Measurements from ENCODE around the gene ZFC3H1.

ZFC3H1 gene

DNA sequence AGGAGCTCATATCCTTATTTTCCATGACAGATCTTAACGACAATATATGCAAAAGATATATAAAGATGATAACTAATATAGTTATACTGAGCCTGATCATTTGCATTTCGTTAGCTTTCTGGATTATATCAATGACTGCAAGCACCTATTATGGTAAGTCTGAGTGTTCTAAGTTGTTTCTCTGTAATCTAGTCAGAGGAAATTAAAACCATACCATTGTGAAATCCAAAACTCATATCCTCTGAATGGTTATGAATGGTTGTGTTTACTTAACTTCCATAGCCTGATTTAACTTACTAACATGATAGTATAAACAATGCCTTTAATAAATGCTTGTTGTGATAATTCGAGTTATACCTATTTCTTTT, 23.0 kb upstream of the ZFC3H1 start:
- FAIRE-seq (peak; percentile 58), DNase-seq (ENCODE audit: insufficient read length, low spot score) (no peak)
- TF ChIP-seq, protein P1, sequence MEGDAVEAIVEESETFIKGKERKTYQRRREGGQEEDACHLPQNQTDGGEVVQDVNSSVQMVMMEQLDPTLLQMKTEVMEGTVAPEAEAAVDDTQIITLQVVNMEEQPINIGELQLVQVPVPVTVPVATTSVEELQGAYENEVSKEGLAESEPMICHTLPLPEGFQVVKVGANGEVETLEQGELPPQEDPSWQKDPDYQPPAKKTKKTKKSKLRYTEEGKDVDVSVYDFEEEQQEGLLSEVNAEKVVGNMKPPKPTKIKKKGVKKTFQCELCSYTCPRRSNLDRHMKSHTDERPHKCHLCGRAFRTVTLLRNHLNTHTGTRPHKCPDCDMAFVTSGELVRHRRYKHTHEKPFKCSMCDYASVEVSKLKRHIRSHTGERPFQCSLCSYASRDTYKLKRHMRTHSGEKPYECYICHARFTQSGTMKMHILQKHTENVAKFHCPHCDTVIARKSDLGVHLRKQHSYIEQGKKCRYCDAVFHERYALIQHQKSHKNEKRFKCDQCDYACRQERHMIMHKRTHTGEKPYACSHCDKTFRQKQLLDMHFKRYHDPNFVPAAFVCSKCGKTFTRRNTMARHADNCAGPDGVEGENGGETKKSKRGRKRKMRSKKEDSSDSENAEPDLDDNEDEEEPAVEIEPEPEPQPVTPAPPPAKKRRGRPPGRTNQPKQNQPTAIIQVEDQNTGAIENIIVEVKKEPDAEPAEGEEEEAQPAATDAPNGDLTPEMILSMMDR (IDR thresholded peaks at IDR 0.05; ENCODE audit: insufficient read depth, missing control alignments) = no peak

DNA sequence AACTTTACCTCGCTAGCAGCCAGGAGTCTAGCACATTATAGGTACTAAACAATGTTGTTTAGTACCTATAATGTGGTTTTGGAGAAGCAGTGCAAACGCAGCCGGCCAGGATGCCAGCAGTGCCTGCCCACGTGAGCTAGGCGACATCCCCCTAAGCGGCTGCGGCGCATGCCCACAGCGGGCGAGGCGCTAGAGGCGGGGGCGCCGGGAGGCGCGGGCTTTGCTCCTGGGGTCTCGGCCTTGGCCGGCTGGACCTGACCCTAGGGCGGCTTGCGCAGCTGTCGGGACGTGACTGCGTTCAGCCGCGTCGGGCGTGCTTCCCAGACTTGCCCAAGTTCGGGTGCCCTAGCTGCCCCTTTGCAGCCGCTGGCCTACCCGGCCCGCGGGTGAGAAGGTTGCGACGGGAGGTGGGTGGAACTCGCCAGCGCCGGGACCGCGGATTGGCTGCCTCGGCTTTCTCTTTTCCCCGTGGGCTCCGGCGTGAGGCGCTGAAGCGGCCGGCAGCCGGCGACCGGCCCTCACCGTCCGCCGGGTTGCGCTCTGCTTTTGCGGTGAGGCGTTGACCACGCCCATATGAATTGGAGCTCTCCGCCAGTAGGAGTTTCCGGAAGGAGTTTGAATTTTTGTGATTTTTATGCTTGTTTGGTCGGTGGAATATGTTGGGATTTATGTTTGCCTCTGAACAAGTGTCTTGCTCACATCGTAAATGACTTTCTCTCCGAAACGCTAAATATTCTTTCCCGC, 22.4 kb upstream of the ZFC3H1 start, which contains the start of gene TMEM19:
TSS of gene TMEM19 (plus strand) at position 169 of the 744 bp plus-strand sequence. CDS start 599 bp downstream, outside the sequence.
- FAIRE-seq (no peak), DNase-seq (ENCODE audit: insufficient read length, low spot score) (peak; percentile 44)
- TF ChIP-seq, protein P1 (IDR thresholded peaks at IDR 0.05; ENCODE audit: insufficient read depth, missing control alignments) = no peak

DNA sequence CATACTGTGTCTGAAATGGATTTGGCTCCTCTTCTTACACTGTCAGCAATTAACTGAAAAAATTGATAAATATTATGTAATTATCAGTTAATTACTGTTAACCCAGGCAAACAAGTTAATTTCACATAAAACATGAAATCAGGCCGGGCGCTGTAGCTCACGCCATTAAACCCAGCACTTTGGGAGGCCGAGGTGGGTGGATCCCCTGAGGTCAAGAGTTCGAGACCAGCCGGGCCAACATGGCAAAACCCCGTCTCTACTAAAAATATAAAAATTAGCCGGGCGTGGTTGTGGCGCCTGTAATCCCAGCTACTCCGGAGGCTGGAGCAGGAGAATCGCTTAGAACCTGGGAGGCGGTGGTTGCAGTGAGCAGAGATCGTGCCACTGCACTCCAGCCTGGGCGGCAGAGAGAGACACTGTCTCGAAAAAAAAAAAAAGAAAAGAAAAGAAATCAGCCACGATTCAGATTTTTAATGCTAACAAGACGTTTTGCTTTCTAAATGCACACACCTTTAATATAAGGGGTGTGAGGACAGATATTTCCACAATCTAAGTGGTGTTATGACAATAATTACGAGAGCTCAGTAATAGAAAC, 21.8 kb upstream of the ZFC3H1 start:
- no peak for FAIRE-seq
- TF ChIP-seq, protein P1 (IDR thresholded peaks at IDR 0.05; ENCODE audit: insufficient read depth, missing control alignments) = no peak
- no peak for DNase-seq (ENCODE audit: insufficient read length, low spot score)

DNA sequence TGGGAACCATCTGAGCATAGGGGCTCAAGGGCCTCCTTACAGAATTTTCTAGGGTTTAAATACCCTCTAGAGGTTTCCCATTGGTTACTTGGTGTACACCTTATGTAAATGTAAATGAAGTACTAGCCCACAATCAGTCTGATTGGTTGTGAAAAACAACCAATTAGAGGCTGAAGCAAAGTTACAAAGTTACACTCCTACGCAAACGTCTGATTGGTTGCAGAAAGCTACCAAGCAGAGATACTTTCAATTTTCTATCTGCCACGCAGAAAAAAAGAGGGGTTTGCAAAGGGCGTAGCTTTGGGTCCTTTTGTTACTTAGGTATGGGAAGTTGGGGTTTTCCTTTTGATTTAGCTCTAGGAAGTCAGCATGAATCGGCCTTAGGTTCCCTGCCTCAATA, 20.4 kb upstream of the ZFC3H1 start:
- DNase-seq (ENCODE audit: insufficient read length, low spot score) (no peak), FAIRE-seq (no peak)
- TF ChIP-seq, protein P1 (IDR thresholded peaks at IDR 0.05; ENCODE audit: insufficient read depth, missing control alignments) = no peak

DNA sequence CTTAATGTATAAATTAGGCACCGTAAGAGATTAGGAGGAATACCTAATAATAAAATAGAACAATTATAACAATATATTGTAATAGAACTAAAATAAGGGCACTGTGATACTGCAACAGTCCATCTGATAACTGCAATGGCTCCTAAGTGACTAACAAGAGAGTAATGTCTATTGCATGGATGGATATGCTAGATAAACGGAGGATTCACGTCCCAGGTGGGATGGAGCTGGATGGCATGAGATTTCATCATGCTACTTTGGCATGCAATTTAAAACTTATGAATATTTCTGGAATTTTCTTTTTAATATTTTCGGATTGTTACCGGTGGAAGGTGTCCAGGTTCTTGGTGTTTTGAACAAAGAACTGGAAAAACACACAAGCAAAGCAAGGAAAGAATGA, 20.0 kb upstream of the ZFC3H1 start:
- TF ChIP-seq, protein P1 (IDR thresholded peaks at IDR 0.05; ENCODE audit: insufficient read depth, missing control alignments) = no peak
- FAIRE-seq (no peak), DNase-seq (ENCODE audit: insufficient read length, low spot score) (no peak)

DNA sequence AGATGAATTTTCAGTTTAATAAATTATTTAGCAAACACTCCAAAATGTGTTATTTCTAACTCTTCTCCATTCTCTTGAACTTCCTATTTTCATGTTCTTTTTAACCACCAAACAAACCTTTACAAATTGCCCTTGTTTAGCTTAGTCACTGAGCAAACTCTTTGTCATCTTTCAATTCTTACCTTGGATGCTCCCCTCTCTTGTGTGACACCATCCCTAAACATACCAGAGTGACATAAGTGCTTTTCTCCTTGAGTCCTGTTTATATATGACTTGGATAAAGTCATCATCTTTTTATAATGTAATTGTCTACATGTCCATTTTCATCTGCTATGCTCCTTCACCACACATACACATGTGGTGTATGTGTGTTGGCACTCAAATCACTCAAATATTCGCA, 18.8 kb upstream of the ZFC3H1 start:
- FAIRE-seq = no peak
- TF ChIP-seq, protein P1 (IDR thresholded peaks at IDR 0.05; ENCODE audit: insufficient read depth, missing control alignments) = no peak
- DNase-seq (ENCODE audit: insufficient read length, low spot score) = no peak

DNA sequence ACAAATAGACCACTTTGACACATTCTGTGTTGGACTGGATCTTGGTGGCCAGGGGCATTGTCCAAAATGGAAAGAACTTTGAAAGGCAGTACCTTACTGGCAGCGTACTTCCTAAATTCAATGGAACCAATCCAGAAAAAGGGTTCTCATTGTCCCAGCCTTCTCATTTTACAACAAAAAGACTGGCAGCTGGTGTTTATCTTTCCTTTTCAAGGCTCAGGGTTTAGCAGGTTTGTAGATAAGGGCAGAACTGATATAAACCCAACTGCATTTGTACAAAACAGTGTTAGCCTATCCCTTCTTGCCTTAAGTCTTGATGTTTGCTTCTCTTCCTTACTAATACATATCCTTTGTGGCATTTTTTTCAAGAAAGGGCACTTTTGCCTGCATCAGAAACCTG, 8.2 kb upstream of the ZFC3H1 start:
- FAIRE-seq = no peak
- TF ChIP-seq, protein P1 (IDR thresholded peaks at IDR 0.05; ENCODE audit: insufficient read depth, missing control alignments) = no peak
- no peak for DNase-seq (ENCODE audit: insufficient read length, low spot score)
